Measurements from ENCODE around the gene SMIM11.
"Not testable (repeated sequence)": the region's sequence is repeated elsewhere in the genome, so short reads cannot be mapped to it uniquely, and the experiment has no call there.

The SMIM11 gene

GRCh38 chr21:34428441-34428840 is 53.1 kb downstream of the SMIM11 start:
- DNase-seq = not testable (repeated sequence)

DNA sequence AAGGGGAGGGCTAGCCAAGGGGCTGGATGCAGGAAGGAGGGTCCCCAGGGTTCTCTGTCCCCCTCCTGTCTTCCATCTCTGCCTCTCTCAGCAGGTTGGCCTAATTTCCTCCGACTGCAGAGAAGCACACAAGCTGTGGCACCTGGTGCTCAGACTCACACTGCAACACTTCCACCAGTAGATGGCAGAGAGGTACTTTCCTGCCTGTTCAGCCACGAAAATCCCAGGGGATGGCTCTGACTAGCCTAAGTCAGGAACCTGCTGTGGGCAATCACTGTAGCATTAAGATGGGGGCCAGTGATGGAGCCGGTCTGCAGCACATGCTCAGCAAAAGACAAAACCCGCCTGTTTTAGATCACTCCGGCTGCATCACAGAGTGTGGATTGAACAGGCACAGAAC is 54.4 kb downstream of the SMIM11 start:
- not testable (repeated sequence) for DNase-seq

Data from fibroblast of skin of right quadriceps (primary cell).